Measurements from ENCODE around the gene PFKM.

PFKM gene

DNA sequence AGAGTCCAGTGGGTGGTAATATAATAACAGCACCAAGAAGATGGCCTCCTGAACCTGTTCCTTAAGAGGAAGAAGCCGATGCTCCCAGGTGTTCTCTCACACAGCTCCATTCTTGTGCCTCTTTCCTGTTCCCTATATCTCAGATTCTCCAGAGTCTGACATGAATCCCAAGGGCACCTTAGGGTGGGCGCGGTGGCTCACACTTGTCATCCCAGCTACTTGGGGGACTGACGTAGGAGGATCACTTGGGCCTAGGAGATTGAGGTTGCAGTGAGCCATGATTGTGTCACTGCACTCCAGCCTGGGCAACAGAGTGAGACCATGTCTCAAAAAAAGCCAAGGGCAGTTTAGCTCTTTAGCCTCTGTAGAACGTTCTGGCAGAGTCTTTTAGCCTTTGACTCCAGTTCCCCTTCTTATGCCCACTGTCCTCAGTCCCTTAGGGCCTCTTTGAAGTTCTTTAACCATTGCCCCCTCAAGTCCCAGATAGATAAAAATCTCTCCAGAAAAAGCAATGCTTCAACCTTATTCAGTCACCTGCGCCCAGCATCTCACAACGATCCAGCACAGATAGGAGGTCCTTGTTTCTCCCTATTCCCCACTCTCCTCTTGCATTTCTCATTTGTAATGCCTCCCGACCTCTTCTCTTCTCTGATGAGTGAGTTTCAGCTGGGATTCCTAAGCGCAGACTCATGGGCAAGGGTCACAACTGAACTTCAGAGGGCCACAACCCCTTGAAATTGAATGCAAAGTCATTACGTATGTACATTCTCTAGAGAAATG, 68.9 kb downstream of the PFKM start:
- no peak for DNase-seq (ENCODE audit: low spot score)

DNA sequence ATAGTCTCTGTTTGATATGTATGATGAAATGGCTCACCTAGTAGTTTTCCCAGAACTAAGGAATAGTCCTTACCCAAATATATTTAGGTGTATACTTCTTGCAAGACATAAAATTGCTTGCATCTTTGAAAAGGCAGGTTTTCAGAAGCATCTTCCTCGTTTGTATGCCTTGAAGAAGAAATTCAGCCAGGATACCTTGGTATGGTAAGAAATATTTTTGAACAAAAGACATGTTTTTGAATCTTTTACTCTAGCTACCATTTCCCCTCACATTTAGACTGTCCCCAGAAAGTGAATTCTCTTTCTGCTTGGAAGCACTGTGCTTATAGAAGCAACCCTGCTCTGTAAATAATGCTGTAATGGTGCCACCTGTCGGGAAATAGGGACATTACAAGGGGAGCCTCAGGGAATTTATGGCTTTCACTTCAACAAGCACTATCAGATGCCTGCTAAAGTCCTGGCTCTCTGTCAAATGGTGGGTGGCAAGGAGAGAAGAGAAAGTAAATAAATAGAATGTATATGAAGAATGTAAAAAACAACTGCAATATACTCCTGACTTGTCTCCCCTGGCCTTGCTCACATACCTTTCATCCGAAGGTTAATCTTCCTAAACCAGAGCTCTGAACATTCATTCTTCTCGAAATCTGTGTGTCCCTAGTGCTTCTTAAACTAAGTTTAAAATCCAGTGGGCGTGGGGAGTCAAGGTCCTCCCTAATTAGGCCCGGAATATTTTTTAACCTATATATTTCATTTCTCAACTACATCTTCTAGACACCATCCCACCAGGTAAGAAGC, 70.4 kb downstream of the PFKM start:
- DNase-seq (ENCODE audit: low spot score): peak; percentile 68

DNA sequence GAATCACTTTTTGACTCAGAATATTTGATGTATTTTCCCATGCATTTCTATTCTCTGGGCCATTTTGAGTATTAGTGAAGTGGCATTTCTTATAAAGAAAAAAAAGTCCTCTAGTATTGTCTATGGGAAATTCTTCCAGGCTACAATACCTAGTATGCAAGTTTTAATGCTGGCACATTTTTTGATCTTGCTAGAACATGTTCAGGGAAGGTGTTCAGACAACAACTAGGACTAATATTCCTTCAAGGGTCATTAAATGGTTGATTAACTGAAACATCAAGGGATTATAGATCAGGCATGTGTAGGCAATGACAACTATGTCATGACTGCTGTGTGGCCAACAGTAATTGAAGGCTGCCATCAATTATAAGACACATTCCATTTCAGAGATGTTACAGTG, 71.9 kb downstream of the PFKM start:
- no peak for DNase-seq (ENCODE audit: low spot score)

- DNase-seq (ENCODE audit: low spot score): no peak
Measured at GRCh38 chr12:48192861-48193260, 73.7 kb downstream of the PFKM start.

DNA sequence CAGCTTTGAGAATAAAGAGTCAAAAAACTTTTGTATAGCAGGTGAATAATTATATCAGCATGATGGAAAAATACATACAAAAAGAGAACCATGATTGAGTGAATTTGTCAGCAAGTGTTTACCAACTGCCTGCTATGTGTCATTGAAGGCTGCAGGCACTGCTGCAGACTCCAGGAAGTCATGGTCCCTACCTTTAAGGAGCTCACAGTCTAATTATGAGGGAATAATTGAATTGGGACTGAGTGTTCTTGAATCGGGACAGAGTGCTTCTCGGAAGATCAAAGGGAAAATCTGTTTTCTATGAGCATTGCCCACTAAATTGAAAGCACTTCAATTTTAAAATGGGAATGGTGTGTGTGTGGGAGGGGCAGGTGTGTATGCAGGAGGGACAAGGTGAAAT, 74.5 kb downstream of the PFKM start:
- DNase-seq (ENCODE audit: low spot score): no peak

DNA sequence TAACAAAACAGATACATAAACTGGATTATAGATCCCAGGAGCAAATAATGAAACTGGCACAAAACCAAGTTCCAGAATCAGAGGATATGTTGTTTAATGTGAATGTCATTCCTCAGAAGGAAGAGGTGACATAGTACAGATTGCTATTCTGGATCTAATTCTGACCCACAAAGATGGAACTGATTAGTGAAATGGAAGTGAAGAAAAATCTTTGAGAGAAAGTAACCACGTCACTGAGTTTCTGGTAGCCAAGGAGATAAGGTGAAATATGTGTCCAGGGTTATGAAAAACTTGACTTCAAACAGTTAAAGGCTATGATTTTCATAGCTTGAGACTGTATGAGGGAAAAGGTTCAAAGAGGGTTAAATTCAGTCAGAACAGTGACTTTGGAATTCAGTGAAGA, 75.6 kb downstream of the PFKM start:
- no peak for DNase-seq (ENCODE audit: low spot score)

Measured in RKO (cell line).